Hematopoietic multipotent progenitor cell treated with erythropoietin and hydrocortisone succinate and interleukin-3 and kit ligand, for 6 days (in vitro differentiated cells): ENCODE measurements around the gene SUPT6H.
"Not testable (repeated sequence)": the region's sequence is repeated elsewhere in the genome, so short reads cannot be mapped to it uniquely, and the experiment has no call there.

ENCODE experiments used
- DNase-seq: peaks from one replicate; pipeline ENCODE4 v3.0.0-alpha.2; 2015

The SUPT6H gene

DNA sequence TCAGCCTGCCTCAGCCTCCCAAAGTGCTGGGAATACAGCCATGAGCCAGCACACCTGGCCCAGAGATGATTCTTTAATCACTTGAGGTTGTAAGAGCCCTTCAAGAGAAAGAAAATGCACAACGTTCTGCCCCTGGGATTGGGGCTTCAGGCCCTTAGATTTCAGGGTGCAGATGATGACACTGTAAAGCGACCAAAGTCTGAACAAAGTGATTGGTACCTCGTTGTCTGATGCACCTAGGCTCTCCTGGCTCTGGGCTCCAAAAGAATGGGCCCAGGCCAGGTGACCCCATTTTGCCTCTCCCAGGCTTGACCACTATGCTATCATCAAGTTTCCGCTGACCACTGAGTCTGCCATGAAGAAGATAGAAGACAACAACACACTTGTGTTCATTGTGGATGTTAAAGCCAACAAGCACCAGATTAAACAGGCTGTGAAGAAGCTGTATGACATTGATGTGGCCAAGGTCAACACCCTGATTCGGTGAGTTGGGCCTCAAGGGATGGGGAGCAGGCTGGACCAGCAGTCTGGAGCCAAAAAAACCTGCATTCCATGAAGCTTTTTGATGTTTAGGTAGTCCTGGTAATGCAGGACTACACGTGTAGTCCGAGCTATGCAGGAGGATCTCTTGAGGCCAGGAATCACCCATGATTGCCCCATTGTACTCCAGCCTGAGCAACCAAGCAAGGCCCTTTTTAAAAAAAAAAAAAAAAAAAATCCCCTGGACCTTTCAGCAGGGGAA lies 60.6 kb downstream of the SUPT6H start:
- DNase-seq = no peak

DNA sequence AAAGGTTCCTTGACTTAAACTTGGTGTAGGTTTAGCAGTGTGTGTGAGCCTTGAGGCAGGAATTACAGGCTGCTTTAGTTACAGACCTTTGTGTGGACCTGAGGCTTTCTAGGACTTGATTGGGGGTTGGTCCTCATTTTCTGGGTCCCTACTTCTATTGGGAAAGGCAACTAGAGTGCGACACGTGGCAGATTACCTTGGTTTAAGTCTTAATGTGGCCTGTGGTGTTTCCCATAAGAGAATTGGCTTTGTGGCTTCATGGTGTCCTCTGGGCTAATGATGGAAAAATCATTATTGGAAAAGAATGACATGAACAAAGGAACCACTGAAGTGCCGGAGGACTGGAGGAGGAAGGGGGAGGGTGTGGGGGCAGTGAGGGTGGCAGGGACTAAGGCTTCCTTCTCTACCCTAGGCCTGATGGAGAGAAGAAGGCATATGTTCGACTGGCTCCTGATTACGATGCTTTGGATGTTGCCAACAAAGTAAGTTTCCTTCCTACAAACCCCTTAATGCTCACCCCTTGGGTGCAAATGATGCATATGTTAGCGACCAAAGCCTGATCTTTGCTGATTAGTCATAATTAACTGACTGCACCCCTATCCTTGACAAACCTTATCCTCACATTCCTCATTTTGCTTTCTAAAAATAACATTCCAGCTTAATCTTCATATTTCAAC lies 61.3 kb downstream of the SUPT6H start:
- no peak for DNase-seq

DNA sequence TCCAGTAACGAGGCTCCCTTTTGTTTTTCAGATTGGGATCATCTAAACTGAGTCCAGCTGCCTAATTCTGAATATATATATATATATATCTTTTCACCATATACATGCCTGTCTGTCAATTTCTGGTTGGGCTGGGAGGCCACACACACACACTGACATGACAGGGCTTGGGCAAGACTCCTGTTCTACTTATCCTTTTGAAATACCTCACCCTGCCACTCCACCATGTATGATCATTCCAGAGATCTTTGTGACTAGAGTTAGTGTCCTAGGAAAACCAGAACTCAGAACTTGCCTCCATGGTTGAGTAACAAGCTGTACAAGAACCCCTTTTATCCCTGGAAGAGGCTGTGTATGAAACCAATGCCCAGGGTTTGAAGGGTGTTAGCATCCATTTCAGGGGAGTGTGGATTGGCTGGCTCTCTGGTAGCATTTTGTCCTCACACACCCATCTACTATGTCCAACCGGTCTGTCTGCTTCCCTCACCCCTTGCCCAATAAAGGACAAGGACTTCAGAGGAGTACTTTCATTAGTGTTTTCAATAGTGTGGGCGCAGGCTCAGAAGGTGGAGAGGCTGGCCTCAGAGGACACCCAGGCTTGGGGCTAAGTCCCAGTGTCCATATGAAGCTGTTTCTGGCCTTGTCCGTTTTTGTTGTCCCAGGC lies 62.0 kb downstream of the SUPT6H start:
- not testable (repeated sequence) for DNase-seq

DNA sequence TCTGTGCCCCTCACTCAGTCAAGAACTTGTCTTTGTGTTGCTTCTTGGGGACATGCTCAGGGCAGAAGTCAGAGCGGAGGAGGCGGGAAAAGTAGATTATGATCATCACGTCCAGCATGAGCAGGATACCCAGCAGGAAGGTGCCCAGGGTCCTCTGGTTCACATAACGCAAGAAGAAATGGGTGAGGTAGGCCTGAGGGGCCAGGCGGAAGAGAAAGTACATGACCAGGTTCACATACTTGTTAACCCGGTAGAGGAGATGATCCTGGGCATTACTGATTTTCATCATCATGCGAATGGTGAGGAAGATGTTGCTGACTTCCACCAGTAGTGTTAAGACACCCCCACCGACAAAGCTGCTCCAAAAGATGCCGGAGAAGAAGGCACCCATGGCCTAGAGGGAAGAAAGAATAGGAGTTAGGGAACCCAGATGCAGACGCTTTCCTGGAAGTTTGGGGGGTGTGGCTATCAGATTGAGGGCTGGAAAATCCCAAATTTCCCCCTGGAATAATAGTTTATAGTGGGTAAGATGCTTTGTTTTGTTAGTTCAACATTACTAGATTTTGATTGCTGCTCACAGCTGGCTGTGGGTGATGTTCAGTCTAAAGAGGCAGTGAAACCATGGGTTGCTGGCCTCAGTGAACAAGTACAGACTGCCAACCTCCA lies 62.6 kb downstream of the SUPT6H start:
- peak; percentile 40 for DNase-seq

DNA sequence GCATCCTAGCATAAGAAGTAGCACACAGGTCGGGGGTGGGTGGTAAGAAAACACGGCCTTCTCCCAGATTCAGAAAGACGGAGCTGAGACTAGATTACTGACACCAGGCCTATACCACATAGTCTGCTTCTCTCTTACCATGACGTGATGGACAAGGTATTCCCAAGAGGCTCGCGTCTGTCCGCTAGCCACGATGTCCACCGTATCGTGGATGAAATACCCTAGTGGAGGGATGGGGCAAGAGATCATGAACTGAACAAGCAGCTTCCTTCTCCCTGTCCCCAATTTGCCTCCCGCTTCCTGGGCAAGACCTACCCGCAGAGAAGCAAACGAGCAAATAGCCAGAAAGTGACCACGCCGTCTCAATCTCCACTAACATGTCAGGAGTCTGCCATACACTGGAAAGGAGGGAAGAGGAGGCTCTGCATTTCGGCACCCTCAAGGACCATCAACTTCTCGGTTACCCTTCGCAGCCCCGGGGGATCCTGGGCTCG lies 63.2 kb downstream of the SUPT6H start:
- DNase-seq = peak; percentile 73

DNA sequence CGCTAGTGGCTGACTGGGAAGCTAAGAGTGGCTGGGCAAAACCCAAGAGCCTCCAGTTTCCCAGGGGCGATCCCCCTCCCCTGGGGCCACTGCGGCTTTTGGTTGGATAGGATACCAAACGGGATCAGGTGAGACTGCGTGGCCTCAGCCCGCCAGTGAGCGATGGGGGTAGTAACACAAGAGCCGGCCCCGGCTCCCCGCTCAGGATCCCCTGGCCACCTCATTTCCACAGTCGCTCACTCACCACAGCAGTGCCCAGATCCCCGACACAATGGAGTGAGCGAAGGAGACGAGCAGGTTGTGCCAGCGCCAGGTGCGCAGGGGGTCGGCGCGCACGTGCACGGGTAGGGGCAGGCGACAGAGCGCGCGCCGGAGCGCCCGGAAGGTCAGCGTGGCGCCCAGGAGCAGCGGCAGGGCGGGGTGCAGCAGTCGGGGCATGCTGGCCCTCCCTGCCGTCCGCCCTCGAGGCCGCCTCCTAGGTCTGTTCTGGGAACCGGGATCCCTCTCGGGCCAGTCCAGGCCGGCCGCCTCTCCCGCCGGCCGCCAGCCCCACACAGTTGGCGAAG lies 63.7 kb downstream of the SUPT6H start:
- peak; percentile 88 for DNase-seq

DNA sequence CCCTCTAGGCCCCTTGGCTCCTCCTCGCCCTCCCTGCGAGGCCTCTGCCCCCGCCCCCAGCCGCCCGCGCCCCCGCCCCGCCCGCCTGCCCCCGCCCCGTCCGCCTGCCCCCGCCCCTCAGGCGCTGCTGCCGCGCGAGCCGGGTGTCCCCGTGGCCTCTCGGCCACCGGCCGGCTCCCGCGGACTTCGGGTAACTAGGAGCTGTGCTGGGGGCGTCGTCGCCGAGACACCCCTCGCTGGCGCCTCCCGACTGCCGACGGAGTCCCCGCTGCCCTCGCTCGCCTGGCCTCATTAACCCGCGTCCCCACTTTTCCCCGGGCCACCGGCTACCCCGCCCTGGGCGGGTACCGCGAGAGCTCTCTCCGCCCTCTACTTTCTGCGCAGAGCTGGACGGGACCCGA lies 64.2 kb downstream of the SUPT6H start, which contains the start of gene TLCD1:
Gene TLCD1 (minus strand): TSS at position 8 of the 401 bp plus-strand sequence. CDS start 136 bp downstream, outside the sequence.
- peak; percentile 87 for DNase-seq

DNA sequence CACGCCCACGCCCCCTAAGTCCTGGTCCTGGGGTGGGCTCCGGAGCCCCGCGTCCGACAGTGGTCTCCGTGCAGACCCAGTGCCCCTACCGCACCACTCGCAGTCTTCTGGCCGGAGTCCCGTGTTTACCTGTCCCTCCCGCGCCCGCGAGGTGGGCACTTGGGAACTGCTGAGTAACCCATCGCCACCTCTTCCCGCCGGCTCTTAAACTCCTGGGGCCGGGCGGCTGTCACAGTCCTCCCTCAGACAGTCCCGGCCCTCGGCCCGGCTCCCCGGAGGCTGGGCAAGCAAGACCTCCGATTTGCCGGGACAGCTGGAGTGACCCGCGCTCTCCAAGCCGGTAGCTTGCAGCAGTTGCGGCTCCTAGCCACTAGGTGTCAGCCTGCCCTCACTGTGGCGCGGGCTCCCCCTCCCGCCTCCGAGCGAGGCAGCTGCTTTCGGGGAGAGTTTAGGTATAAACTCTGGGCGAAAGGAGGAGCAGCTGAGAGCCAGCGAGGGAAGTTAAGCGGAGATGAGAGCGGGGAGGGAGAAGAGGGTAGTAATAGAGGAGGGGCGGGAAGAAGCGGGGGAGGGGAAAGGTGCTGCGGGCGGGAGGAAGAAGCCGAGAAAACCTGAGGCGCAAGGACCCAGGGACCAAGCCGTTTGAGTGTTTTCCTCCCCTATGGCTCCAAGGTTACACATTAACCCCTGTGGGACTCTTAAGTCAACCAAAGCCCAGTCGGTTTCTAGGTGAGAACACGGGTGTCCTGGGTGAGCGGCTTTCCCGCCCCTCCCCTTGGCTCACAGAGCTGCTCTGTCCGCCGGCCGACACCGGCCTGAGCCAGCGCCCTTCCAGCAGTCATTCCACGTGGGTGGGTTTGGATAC lies 64.9 kb downstream of the SUPT6H start:
- peak; percentile 96 for DNase-seq

DNA sequence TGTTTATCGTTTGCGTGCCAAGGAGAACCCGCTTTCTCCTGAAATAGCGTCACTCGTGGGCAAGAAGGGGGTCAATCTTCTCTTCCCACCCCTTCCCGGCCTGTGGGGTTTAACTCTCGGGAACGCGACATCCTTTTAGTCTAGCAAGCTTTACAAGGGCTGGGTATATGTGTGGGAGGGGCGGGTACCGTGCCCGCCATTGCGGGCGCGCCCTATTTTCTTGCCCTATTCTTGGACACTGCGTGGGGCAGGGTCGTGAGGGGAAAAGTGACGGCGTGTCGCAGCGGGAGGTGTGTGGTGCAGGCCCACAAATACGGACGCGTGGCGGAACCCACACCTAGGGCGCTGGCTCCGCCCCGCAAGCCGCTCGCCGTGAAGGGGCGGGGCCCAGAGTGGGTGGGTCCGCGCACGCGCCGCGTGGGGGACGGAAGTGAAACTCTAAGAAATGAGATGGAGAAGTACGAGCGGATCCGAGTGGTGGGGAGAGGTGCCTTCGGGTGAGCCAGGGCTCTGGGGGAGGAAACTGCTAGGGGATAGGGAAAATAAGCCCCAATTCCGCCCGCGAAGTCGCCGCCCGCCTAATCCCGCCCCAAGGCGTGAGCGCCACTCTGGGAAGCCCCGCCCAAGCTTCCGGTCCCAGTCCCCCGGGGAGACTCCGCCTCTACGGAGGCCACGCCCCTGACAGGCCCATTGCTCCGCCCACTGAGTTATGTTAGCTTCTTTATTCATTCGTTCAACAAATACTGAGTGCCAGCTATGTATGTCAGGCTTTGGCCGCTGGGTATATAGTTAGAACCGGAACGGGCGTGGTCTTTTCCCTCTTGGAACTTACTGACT lies 66.6 kb downstream of the SUPT6H start, which contains the start of gene NEK8:
Gene NEK8 (plus strand): TSS at position 425 of the 837 bp plus-strand sequence. CDS start 26 bp downstream, at position 451.
- peak; percentile 98 for DNase-seq

DNA sequence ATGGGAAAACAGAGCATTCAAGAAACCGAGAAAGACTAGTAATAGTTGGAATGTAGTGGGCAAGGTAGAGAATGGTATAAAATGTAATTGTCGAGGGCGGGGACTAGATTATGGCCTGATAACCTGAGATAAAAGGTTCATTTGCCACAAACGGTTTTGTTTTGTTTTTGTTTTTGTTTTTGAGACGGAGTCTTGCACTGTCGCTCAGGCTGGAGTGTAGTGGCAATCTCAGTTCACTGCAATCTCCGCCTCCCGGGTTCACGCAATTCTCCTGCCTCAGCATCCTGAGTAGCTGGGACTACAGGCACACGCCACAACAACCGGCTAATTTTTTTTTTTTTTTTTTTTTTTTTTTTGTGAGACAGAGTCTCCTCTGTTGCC lies 67.9 kb downstream of the SUPT6H start:
- no peak for DNase-seq

DNA sequence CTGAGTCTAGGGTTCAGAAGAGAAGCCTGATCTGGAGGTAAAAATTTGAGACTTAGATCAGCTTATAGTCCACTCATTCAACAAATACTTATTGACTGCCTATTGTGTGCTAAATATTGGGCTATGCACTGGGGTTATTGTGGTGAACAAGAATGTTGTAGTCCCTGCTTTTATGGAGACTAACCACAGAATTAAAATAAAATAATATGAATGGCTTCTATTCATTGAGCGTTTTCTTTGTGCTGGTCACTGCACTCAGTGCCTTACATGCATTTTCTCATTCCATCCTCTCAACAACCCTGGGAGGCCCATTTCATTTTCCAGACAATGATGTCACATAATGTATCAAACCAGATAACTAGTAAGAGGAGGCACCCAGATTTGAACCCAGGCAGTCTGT lies 71.3 kb downstream of the SUPT6H start:
- no peak for DNase-seq

DNA sequence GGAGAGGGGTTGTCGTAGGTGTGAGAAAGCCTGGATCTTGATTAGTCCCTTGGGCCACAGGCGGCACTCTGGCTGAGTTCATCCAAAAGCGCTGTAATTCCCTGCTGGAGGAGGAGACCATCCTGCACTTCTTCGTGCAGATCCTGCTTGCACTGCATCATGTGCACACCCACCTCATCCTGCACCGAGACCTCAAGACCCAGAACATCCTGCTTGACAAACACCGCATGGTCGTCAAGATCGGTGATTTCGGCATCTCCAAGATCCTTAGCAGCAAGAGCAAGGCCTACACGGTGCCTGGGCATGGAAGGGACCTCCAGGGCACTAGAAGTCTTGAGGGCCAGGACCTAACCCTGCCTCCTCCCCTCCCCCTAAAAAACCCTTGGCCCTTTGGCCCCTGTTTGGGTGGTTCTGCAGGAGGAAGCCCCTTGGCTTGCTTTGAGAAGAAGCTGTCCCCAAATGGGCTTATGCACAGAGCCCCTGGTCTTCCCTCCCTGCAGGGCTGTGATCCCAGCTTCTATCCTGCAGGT lies 72.8 kb downstream of the SUPT6H start:
- DNase-seq = no peak

DNA sequence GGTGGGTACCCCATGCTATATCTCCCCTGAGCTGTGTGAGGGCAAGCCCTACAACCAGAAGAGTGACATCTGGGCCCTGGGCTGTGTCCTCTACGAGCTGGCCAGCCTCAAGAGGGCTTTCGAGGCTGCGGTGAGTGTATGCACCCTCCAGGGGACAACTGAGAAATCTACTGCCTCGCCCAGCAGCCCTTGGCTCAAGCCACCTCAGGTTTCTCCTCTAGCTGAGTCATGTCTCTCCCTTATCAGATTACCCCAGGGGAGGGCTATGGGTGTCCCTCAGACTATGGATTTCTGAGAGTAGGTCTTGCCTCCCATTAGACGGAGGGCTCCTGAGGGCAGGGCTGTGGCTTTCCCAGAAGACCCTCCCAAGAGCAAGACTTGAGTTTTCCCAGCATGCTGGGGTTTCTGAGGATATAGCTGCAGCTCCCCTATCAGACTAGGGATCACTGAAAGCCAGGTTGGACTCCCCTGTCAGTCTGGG lies 73.3 kb downstream of the SUPT6H start:
- DNase-seq = peak; percentile 92

DNA sequence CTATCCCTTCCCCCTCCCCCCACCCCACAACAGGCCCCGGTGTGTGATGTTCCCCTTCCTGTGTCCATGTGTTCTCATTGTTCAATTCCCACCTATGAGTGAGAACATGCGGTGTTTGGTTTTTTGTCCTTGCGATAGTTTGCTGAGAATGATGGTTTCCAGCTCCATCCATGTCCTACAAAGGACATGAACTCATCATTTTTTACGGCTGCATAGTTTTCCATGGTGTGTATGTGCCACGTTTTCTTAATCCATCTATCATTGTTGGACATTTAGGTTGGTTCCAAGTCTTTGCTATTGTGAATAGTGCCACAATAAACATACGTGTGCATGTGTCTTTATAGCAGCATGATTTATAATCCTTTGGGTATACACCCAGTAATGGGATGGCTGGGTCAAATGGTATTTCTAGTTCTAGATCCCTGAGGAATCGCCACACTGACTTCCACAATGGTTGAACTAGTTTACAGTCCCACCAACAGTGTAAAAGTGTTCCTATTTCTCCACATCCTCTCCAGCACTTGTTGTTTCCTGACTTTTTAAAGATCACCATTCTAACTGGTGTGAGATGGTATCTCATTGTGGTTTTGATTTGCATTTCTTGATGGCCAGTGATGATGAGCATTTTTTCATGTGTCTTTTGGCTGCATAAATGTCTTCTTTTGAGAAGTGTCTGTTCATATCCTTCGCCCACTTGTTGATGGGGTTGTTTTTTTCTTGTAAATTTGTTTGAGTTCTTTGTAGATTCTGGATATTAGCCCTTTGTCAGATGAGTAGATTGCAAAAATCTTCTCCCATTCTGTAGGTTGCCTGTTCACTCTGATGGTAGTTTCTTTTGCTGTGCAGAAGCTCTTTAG lies 74.1 kb downstream of the SUPT6H start:
- DNase-seq = not testable (repeated sequence)

DNA sequence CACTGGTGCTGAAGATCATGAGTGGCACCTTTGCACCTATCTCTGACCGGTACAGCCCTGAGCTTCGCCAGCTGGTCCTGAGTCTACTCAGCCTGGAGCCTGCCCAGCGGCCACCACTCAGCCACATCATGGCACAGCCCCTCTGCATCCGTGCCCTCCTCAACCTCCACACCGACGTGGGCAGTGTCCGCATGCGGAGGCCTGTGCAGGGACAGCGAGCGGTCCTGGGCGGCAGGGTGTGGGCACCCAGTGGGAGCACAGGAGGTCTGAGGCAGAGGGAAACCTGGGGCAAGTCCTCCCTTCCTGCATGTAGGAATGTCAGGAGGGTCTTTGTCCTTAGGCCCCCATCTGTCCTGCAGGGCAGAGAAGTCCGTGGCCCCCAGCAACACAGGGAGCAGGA lies 75.3 kb downstream of the SUPT6H start:
- no peak for DNase-seq

DNA sequence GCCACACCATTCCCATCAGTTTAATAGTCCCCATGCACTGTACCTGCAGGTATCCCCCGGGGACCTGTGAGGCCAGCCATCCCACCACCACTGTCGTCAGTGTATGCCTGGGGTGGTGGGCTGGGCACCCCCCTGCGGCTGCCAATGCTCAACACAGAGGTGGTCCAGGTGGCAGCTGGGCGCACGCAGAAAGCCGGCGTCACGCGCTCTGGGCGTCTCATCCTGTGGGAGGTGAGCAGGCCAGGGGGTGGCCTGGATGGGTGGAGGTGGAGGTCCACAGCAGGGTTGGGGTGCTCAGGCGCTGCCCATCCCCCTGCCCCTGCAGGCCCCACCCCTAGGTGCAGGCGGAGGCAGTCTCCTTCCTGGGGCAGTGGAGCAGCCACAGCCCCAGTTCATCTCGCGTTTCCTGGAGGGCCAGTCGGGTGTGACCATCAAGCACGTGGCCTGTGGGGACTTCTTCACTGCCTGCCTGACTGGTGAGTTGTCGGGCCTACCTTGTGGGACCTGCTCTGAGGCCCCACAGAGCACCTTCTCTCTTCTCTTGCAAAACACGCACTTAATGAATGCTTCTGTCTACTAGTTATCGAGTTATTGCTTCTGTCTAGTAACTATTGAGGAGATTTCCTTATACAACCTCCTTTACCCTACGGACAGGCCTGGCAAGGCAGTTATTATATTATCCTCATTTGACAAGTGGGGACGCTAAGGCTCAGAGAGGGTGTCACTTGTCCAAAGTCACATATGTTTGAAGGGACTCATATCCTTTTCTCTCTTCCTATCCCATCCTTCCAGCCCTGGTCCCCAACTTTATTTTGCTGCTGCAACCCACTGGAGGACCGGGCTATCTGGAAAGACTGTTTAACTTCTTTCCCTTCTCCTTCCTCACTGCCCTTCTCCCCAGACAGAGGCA lies 76.0 kb downstream of the SUPT6H start:
- DNase-seq = peak; percentile 47

DNA sequence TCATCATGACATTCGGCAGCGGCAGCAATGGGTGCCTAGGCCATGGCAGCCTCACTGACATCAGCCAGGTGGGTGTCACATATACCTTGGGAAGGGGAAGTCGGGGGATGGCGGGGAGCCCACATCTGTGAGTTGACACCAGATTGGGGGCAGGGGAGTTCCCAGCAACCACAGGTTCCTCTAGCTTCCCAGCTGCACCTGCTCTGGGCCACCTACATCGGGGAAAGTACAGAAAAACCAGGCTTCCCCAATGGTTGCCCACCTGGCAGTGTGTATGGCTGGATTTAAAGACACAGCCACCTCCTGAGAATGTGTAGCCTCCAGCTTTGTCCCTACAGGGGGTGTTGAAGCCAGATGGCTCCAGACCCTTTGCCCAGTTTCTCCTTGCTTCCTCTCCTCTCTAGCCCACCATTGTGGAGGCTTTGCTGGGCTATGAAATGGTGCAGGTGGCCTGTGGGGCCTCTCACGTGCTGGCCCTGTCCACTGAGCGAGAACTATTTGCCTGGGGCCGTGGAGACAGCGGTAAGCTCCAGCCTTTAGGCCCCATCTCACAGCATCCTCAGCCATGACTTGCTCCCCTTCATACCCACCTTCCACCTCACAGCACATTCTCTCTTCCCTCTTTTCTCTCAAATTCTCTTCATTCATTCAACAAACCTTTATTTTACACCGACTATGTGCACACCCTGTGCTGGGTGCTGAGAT lies 76.8 kb downstream of the SUPT6H start:
- DNase-seq = no peak
